AG10803 (cell line): ENCODE measurements around the gene CCDC178.

ENCODE experiments used
- DNase-seq: peaks from one replicate; pipeline ENCODE4 v3.0.0; 2010; ENCODE audit warnings: low read depth
- H3K4me3 ChIP-seq: 2 replicates; pipeline ENCODE4 v1.5.1; 2011; ENCODE audit warnings: mild to moderate bottlenecking, low read length, control low read depth
- TF ChIP-seq, protein P1 (sequence below): conservative IDR thresholded peaks from 2 replicates; pipeline ENCODE4 v1.5.1; 2011; ENCODE audit warnings: mild to moderate bottlenecking, low read length, control low read depth, inconsistent platforms

The CCDC178 gene

GRCh38 chr18:33076601-33077000 is 363.9 kb downstream of the CCDC178 start:
- TF ChIP-seq, protein P1, sequence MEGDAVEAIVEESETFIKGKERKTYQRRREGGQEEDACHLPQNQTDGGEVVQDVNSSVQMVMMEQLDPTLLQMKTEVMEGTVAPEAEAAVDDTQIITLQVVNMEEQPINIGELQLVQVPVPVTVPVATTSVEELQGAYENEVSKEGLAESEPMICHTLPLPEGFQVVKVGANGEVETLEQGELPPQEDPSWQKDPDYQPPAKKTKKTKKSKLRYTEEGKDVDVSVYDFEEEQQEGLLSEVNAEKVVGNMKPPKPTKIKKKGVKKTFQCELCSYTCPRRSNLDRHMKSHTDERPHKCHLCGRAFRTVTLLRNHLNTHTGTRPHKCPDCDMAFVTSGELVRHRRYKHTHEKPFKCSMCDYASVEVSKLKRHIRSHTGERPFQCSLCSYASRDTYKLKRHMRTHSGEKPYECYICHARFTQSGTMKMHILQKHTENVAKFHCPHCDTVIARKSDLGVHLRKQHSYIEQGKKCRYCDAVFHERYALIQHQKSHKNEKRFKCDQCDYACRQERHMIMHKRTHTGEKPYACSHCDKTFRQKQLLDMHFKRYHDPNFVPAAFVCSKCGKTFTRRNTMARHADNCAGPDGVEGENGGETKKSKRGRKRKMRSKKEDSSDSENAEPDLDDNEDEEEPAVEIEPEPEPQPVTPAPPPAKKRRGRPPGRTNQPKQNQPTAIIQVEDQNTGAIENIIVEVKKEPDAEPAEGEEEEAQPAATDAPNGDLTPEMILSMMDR, result no peak
- no peak for DNase-seq
- H3K4me3 ChIP-seq, result no peak overlapping the region

- DNase-seq, result no peak
- TF ChIP-seq, protein P1, result no peak
- H3K4me3 ChIP-seq, result no peak overlapping the region
Observed at GRCh38 chr18:33074125-33074524, 366.4 kb downstream of the CCDC178 start.

GRCh38 chr18:33062834-33063364 is 377.6 kb downstream of the CCDC178 start:
- TF ChIP-seq, protein P1, result no peak
- no peak for DNase-seq
- H3K4me3 ChIP-seq, result no peak overlapping the region

DNA sequence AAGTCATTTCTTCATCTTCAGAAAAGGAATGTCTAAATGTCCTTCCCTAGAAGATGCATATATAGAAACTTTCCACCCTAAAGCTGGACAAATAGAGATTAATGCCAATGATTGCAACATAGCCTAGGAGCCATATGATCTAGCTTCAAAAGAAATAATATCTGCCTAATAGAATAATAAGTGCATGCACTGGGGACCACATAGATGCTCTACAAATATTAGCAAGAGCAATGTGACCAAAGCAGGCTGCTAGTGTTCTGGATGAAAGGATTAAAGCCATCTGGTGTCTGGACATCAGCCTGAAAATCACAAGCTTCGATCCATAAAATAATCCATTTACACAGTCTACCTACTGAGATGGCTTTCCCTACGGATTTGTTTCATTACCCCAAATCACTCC is 387.6 kb downstream of the CCDC178 start:
- no peak for DNase-seq
- no peak overlapping the region for H3K4me3 ChIP-seq
- TF ChIP-seq, protein P1, result no peak

DNA sequence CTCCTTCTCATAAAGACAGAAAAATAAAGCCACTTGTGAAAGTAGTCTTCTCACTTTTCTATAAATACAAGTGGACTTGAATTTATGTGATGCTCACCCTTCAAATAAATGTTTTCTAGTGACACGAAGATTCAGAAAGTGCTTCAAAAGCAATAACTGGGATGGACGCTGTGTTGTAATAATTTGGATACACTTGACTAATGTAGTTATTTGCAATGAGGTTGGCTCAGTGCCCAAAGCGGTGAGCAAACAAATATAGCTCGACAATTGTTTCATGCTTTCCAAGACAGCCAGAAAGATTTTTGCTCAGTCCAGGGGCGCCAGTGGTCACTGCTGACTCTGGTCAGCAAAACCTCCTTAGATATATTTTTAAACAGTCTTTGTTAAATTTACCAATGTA is 389.1 kb downstream of the CCDC178 start:
- TF ChIP-seq, protein P1, result no peak
- no peak overlapping the region for H3K4me3 ChIP-seq
- no peak for DNase-seq

DNA sequence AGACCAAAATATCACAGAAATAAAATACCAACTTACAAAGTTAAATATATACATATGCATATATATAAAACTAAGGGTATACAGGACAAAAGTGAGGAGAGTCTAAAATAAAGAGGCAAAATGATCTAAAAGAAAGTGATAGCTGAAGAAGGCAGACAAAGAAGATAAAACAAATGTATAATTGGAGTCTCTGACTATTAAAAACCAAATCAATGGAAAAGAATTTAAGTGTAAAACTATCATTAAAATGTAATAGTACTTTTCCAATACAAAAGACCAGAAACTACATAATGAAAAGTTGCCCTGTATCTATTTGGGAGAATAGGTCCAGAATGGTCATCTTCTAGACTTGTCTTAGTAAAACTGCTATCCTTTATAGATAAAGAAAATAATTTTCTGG is 400.3 kb downstream of the CCDC178 start:
- TF ChIP-seq, protein P1, result no peak

DNA sequence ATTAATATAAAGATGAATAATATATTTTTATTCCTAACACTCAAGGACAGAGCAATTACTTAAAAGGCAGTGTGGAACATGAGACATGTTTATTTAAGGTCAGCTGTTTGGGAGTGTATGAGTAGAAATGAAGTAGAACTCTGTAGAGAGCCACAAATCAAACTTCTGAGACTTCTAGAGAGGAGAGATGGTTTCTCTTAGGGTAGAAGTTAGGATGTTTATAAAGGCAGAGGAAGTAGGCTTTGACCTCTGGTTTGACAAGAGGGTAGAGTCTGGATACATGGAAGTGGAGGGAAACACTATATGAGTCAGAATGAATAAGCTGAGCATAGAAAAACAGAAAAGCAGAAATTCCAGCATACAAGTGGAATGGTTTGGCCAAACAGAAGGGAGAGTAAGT is 405.6 kb downstream of the CCDC178 start:
- no peak for DNase-seq
- H3K4me3 ChIP-seq, result no peak overlapping the region
- TF ChIP-seq, protein P1, result no peak

More for the DNA sequence above, 400.3 kb downstream of the CCDC178 start:
- DNase-seq, result no peak
- no peak overlapping the region for H3K4me3 ChIP-seq
